Cardiac muscle cell (in vitro differentiated cells and primary cell): ENCODE data around the gene ARNT2. TPM values are rescaled to one million over a fixed set of nuclear protein-coding genes. Genes with fewer than 3 reads are reported as not detected.

ENCODE experiments used
- DNase-seq, 2 donors: peaks; one replicate each; pipeline versions ENCODE4 v3.0.0 to v3.0.0-alpha.2; 2010 to 2017; ENCODE audit warnings: low read depth in 1 of 2, low spot score in 1 of 2
- H3K27ac ChIP-seq: fragments of 200-600 bp; sonication (generic); 2 replicates; pipeline ENCODE4 v1.5.1; 2016
- H3K27me3 ChIP-seq: fragments of 200-600 bp; sonication (generic); 2 replicates; pipeline ENCODE4 v1.6.0; 2016; ENCODE audit warnings: control low read depth
- H3K36me3 ChIP-seq: fragments of 200-600 bp; sonication (generic); 2 replicates; pipeline ENCODE4 v1.5.1; 2016; ENCODE audit warnings: control low read depth
- H3K4me1 ChIP-seq: fragments of 200-600 bp; sonication (generic); 2 replicates; pipeline ENCODE4 v1.8.1; 2017; ENCODE audit warnings: low read depth, mild to moderate bottlenecking, mixed run types
- H3K4me3 ChIP-seq: fragments of 200-600 bp; sonication (generic); 2 replicates; pipeline ENCODE4 v1.5.1; 2016; ENCODE audit warnings: mild to moderate bottlenecking
- H3K9me3 ChIP-seq: fragments of 200-600 bp; sonication (generic); 2 replicates; pipeline ENCODE4 v1.5.1; 2017; ENCODE audit warnings: low read depth, mild to moderate bottlenecking, control low read depth
- CTCF ChIP-seq: IDR thresholded peaks from 2 replicates; pipeline ENCODE4 v1.5.1; 2012; ENCODE audit warnings: low read depth, mild to moderate bottlenecking, low read length
- polyA plus RNA-seq: library from polyadenylated mRNA; unstranded; fragments of >200 nt; fragmentation: Nextera tagmentation; extraction: Ambion mirVana; gene quantifications from 2 replicates; pipeline ENCODE4 v1.2.1, GENCODE V29; 2016
- total RNA-seq: library from RNA; depleted of rRNA; stranded (reverse); fragments of >200 nt; gene quantifications from 2 replicates; pipeline ENCODE4 v1.2.3, GENCODE V29; 2016

ARNT2 gene
- total and polyA plus RNA-seq, 2 experiments from 2014 or later, result 3.8 to 4.4 TPM

- Histone ChIP-seq H3K9me3 (no peaks in the 10 kb centered on the region), H3K27ac (no peak overlapping the region), H3K4me3 (no peak overlapping the region), H3K36me3 (no peaks in the 10 kb centered on the region), H3K4me1 (no peaks in the 10 kb centered on the region), H3K27me3 (no peaks in the 10 kb centered on the region)
- DNase-seq, result no peak
- TF ChIP-seq CTCF, result no peak
Measured at GRCh38 chr15:80490431-80490990, 86.3 kb downstream of the ARNT2 start.

GRCh38 chr15:80491163-80491847 is 87.1 kb downstream of the ARNT2 start:
- no peak overlapping the region for H3K27ac ChIP-seq
- H3K9me3 ChIP-seq, result no peaks in the 10 kb centered on the region
- DNase-seq, result no peak
- no peaks in the 10 kb centered on the region for H3K27me3 ChIP-seq
- TF ChIP-seq CTCF, result no peak
- no peaks in the 10 kb centered on the region for H3K4me1 ChIP-seq
- H3K36me3 ChIP-seq, result no peaks in the 10 kb centered on the region
- H3K4me3 ChIP-seq, result no peak overlapping the region

- Histone ChIP-seq H3K9me3 (no peaks in the 10 kb centered on the region), H3K36me3 (no peaks in the 10 kb centered on the region), H3K4me1 (no peaks in the 10 kb centered on the region), H3K27ac (no peak overlapping the region), H3K27me3 (no peaks in the 10 kb centered on the region), H3K4me3 (no peak overlapping the region)
- TF ChIP-seq CTCF, result no peak
- no peak for DNase-seq
Measured at GRCh38 chr15:80492409-80492808, 88.2 kb downstream of the ARNT2 start.

GRCh38 chr15:80492874-80493273 is 88.7 kb downstream of the ARNT2 start:
- H3K4me3 ChIP-seq, result no peak overlapping the region
- no peaks in the 10 kb centered on the region for H3K27me3 ChIP-seq
- no peaks in the 10 kb centered on the region for H3K36me3 ChIP-seq
- no peak for TF ChIP-seq CTCF
- no peak overlapping the region for H3K27ac ChIP-seq
- no peaks in the 10 kb centered on the region for H3K9me3 ChIP-seq
- DNase-seq, result no peak
- no peaks in the 10 kb centered on the region for H3K4me1 ChIP-seq

- peak in 1 of 2 donors; percentile 74 for DNase-seq
- Histone ChIP-seq H3K27ac (no peak overlapping the region), H3K4me1 (no peaks in the 10 kb centered on the region), H3K9me3 (no peaks in the 10 kb centered on the region), H3K27me3 (no peaks in the 10 kb centered on the region), H3K36me3 (no peaks in the 10 kb centered on the region), H3K4me3 (no peak overlapping the region)
- TF ChIP-seq CTCF, result no peak
Measured at GRCh38 chr15:80494351-80494751, 90.2 kb downstream of the ARNT2 start.
